ENCODE measurements around the gene C1QTNF1.
"Not testable (repeated sequence)": the region's sequence is repeated elsewhere in the genome, so short reads cannot be mapped to it uniquely, and the experiment has no call there.

C1QTNF1 gene

GRCh38 chr17:79062691-79063090 lies 38.7 kb downstream of the C1QTNF1 start:
- DNase-seq: no peak

DNA sequence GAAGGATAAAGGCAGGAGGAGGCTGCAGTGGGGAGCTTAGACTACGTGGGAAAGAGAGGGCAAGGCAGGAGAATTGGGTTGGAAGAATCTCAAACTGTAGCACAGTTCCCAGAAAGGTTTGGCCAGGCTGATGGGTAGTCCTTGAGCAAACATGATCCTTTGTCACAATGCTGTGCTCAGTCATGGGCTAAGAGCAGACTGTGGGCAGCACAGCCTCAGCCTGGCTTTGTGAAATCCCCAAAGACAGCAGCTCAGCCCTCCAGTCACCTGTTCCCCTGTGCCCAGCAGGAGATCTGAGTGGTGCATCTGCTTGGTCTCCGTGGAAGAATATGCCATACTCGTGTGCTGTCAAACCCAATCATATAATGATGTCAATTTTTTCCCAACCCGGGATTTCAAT lies 40.1 kb downstream of the C1QTNF1 start:
- DNase-seq: no peak

DNA sequence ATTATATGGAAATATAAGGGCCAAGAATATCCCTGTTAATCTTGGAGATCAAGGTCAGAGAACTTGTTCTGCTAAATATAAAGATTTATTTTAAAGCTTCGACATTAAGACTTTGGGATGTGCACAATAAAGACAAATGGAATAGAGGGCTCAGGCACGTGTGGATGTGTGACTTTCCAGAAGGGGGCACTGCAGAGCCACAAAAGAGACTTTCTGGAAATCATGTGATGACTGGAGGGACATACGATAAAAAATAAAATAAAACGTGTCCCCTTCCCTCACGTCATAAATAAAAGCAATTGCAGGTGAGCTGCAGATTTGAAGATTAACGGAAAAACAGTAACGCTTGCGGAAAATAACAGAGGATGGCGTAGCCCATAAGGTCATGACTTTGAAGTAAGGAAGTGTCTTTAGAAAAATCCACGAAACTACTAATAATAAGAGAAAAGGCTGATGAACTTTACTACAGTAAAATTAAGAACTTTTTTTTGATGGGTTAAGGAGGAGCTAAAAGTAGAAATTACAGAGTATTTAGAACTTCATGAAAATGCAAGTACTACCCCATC lies 41.2 kb downstream of the C1QTNF1 start:
- peak; percentile 25 for DNase-seq

DNA sequence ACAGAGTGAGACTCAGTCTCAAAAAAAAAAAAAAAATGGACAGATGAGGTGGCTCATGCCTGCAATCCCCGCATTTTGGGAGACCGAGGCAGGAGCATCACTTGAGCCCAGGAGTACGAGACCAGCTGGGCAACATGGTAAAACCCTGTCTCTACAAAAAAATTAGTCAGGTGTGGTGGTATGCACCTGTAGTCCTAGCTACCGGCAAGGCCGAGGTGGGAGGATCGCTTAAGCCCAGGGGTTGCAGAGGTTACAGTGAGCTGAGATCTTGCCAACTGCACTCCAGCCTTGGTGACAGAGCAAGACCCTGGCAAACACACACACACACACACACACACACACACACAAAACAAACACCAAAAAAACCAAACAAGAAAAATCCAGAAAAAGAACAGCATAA lies 43.0 kb downstream of the C1QTNF1 start:
- DNase-seq: no peak

DNA sequence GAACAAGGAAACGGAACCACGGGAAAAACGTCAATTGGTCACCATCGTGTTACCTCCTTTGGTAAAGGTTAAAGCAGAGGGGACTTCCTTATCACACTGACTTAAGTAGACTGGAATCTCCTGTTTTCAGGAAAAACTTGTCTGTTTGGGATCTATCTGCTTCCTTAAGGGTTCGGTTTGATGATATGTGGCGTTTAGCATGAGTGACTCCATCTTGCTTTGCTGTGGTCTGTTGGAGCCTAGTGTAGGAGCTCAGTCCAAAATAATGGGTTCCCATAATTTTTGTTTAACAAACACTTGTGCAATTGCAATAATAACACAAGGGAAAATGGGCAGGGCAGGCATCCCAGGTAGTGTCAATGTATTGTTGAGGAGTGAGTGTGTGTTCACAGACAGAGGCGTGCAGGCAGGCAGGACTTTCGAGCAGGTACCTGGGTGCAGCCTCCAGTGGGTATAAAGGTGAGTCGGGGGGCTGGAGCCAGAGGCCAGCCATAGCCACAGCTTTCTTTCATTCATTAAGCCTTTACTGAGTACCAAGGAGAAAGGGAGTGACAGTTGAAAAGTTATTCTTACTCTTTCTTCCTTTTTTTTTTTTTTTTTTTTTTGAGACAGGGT lies 46.4 kb downstream of the C1QTNF1 start:
- no peak for DNase-seq

GRCh38 chr17:79071161-79071740 lies 47.3 kb downstream of the C1QTNF1 start:
- DNase-seq: no peak

DNA sequence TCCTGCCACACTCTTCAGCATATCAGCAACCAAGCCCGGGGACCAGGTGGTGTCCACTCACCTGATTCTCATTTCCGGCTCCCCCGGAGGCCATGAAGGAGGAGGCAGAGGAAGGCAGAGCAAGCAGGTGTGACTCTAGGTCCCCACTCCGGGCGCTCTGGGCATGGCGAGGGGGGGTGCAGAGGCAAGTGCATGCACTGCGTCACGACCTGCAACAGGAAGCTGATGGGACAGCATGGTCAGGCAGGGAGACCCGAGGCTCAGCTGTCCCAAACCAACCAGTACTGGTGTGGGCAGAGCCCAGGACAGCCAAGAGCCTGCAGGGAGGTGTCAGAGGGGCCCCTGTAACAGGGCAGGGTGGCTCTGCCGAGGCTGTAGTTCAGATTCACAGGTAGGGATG lies 48.6 kb downstream of the C1QTNF1 start:
- no peak for DNase-seq

DNA sequence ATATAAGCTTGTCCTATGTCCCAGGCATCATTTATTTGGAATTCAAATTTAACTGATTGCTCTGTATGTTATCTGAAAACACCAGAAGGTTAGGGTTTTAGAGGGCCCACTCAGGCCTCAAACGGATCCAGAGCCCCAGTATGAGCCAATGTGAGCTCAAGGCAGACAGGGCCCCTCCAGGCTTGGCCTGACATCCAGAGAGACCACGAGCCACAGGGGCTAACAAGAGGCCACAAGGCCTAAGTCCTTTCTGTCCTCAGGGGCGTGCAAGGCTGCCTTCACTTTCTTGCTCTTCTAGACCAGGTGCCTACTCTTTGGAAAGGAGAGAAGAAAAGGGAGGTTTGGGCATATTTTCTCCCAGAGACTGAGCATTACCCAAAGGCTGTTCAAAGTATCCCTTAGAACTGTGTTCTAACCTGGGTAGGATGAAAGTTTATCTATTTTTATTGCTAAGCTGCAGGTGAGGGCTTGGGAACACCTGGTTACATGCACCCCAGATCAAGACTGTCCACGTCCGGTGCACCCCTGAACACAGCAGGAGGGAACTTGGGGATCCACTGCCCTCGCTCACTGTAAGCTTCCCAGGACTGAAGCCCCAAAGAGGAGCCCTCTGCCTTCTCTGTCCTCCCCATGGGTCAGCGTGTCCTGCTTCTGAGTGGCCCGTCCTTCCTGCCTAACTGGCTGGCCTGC lies 49.2 kb downstream of the C1QTNF1 start:
- no peak for DNase-seq

GRCh38 chr17:79073706-79074088 lies 49.7 kb downstream of the C1QTNF1 start:
- DNase-seq: no peak

GRCh38 chr17:79074121-79074648 lies 50.2 kb downstream of the C1QTNF1 start:
- DNase-seq: not testable (repeated sequence)

- DNase-seq: peak; percentile 95
Measured at GRCh38 chr17:79074649-79075445, 50.9 kb downstream of the C1QTNF1 start, which contains the start of gene ENGASE. ENGASE (plus strand) TSS chr17:79074824; CDS start chr17:79074945, 121 bp downstream.

GRCh38 chr17:79075446-79075750 lies 51.4 kb downstream of the C1QTNF1 start:
- DNase-seq: no peak

DNA sequence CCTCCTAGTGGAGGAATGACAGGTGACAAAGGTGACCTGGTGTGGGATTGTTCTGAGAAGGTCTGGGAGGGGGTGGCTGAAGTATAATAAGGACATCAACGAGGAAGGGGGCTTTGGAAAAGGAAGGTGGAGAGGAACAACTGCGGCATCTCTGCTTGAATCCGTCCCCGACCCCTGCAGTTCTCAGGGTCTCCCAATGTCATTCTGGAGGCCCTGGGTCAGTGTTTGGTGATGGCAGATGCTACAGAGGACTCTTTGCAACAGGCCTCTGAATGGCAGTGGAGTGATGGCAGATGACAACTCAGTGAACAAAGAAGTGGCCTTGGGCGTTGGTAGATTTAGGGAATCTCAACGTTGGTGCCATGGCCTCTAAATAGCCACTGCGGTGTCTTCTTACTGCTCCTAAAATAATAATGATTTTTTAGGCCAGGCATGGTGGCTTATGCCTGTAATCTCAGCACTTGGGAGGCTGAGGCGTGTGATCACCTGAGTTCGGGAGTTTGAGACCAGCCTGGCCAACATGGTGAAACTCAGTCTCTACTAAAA lies 52.0 kb downstream of the C1QTNF1 start:
- DNase-seq: no peak

- DNase-seq: no peak
Measured at GRCh38 chr17:79077587-79077986, 53.6 kb downstream of the C1QTNF1 start.

DNA sequence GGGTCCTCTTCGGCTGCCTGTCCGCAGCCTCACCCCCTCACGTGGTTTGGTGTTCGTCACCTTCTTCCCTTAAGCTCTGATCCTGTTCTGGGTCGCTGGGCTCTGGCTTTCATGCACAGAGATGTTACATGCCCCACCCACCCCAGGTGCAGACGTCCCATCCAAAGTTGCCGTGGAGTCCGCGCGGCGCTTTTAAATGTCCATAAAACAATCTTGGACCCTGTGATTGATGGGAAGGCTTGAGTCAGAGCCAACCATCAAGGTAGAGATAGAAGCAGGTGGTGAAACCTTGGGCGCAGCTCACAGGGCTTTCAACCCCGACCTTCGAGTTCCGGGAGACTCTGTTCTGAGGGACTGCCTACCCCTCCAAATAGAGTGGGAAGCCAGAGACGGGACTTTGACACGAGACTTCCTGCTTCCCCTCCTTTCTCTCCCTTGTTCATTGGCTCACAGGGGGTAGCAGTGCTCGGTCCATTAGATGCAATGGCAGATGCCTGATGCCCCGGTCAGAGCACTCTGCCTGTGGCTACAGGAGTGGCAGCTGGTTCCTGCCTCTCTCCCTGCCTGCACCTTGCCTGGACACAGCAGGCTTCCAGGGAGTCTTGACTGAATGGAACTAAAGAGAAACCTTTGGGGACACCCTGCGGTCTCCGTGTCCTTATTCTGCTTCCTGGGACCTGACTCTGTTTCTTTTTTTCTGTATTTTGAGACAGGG lies 54.7 kb downstream of the C1QTNF1 start:
- DNase-seq: no peak

DNA sequence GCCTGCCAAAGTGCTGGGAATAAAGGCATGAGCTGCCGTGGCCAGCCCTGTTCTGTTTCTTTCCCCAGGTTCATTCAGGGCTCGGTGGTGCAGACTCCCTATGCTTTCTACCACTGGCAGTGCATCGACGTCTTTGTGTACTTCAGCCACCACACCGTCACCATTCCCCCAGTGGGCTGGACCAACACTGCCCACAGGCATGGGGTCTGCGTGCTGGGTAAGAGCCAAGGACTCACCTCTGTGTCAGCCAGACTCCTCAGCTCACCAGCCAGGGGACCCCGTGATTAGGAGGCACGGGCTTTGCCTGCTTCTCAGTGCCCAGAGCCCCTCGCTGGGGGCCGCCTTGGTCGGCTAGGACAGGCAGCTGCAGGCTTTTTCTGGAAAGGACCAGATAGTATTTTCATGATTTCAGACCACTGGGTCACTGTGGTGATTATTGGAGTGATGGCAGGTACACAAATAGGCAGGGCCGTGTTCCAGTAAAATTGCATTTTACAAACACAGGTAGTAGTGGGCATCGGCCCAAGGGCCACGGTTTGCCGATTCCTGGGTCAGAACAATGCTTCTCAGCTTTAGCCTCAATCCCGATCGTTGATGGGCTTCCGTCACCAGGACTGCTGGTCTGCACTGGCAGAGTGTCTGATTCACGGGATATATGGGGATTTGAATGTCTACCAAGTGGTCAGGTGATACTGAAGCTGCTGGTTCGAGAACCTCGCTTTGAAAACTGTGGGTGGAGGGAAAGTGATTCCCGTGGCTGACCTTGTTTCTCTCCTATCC lies 55.6 kb downstream of the C1QTNF1 start:
- no peak for DNase-seq

DNA sequence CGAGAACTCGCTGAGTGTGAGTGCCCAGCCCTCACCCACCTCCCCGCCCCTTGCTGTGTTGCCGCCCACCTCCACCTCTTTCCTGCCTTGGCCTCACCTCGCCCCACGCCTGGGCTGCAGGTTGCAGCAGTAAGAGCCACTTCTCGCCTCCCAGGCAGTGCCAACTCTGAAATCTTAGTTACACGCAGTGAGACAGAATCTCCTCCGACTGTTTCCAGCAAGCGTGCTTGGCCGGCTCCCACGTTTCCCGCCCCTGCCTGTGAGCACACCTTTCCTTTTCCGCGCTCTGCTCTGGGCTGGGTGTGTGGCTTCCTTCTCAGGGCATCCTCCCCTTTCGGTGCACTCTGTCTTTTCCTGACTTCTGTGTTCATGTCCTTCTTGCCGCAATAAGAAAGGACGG lies 56.4 kb downstream of the C1QTNF1 start:
- no peak for DNase-seq

DNA sequence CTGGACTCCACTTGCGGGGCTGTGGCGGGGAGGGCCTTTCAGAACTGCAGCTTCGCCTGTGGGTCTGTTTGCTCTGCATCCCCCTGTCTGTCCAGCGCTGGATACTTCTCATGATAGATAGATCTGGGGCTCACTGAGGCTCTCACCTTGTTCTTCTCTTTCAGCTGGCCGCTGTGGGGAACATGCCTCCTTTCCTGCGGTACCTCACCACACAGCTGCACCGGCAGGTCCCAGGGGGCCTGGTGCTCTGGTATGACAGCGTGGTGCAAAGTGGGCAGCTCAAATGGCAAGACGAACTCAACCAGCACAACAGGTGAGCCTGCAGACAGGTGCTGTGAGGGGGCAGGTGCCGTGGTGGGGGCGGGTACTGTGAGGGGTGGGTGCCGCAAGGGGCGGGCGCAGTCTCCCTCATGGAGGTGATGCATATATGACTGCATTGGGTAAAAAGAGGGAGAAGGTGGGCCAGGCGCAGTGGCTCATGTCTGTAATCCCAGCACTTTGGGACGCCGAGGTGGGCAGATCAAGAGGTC lies 56.9 kb downstream of the C1QTNF1 start:
- DNase-seq: no peak

- no peak for DNase-seq
Measured at GRCh38 chr17:79081571-79082276, 57.8 kb downstream of the C1QTNF1 start.

Data from NCI-H345 (cell line).